Peyer's patch (tissue), 4 donors: ENCODE measurements around the gene PRTN3. TPM values are rescaled to one million over a fixed set of nuclear protein-coding genes. Genes with fewer than 3 reads are reported as not detected.

Experiments used
- DNase-seq, 3 donors: peaks; one replicate each; pipeline ENCODE4 v3.0.0-alpha.2; 2017 to 2019
- H3K27ac ChIP-seq, 4 donors: fragments of 200-600 bp; sonication (generic); one replicate each; pipeline ENCODE4 v1.5.1; 2016 to 2019
- H3K27me3 ChIP-seq, 2 donors: fragments of 200-600 bp; sonication (generic); one replicate each; pipeline ENCODE4 v1.5.1; 2019
- H3K36me3 ChIP-seq, 3 donors: fragments of 200-600 bp; sonication (generic); one replicate each; pipeline ENCODE4 v1.5.1; 2016 to 2019
- H3K4me1 ChIP-seq, 4 donors: fragments of 200-600 bp; sonication (generic); one replicate each; pipeline ENCODE4 v1.5.1; 2016 to 2019
- H3K4me3 ChIP-seq, 4 donors: fragments of 200-600 bp; sonication (generic); 1 replicate in 3 of 4; 2 replicates in 1 of 4; pipeline ENCODE4 v1.5.1; 2016 to 2019; ENCODE audit warnings: mild to moderate bottlenecking in 1 of 4
- H3K9me3 ChIP-seq, 4 donors: fragments of 200-600 bp; sonication (generic); one replicate each; pipeline ENCODE4 v1.5.1; 2016 to 2019; ENCODE audit warnings: mild to moderate bottlenecking in 1 of 4
- CTCF ChIP-seq, 6 experiments: fragments of 450-650 bp in 4 of 6; fragments of 200-600 bp in 2 of 6; sonication (generic) in 1 of 6; IDR thresholded peaks; one replicate each; pipeline ENCODE4 v1.5.1; 2017 to 2019; ENCODE audit warnings: antibody characterized with exemption in 6 of 6, mild to moderate bottlenecking in 3 of 6, moderate library complexity in 1 of 6
- POLR2A ChIP-seq, 2 donors: fragments of 450-650 bp; IDR thresholded peaks; one replicate each; pipeline ENCODE4 v1.5.1; 2017; ENCODE audit warnings: antibody characterized with exemption in 2 of 2, mild to moderate bottlenecking in 2 of 2, moderate library complexity in 2 of 2
- total RNA-seq, 4 donors: library from RNA; depleted of rRNA; stranded (reverse); fragments of >200 nt; gene quantifications; one replicate each; pipeline ENCODE4 v1.1.0, GENCODE V29; 2016

PRTN3 gene
- total RNA-seq, 4 donors from 2014 or later = not detected

GRCh38 chr19:881385-882071, 40.7 kb downstream of the PRTN3 start:
- DNase-seq = no peak
- Histone ChIP-seq H3K27me3 (no peaks in the 10 kb centered on the region), H3K36me3 (peaks cover 0 to 74% (median 0%) of the 10 kb centered on the region in 3 donors), H3K27ac (no peak overlapping the region), H3K9me3 (no peaks in the 10 kb centered on the region), H3K4me3 (no peak overlapping the region), H3K4me1 (no peaks in the 10 kb centered on the region)
- no peak for TF ChIP-seq POLR2A (IDR thresholded peaks at IDR 0.05)
- TF ChIP-seq CTCF (IDR thresholded peaks at IDR 0.05) = no peak

- Histone ChIP-seq H3K27me3 (no peaks in the 10 kb centered on the region), H3K27ac (no peak overlapping the region), H3K36me3 (peaks cover 0 to 72% (median 0%) of the 10 kb centered on the region in 3 donors), H3K4me3 (no peak overlapping the region), H3K9me3 (no peaks in the 10 kb centered on the region), H3K4me1 (no peaks in the 10 kb centered on the region)
- TF ChIP-seq POLR2A (IDR thresholded peaks at IDR 0.05) (no peak), CTCF (IDR thresholded peaks at IDR 0.05) (no peak)
- DNase-seq = no peak
Measured at GRCh38 chr19:882871-883497, 42.2 kb downstream of the PRTN3 start.

GRCh38 chr19:883661-884211, 42.9 kb downstream of the PRTN3 start:
- H3K27me3 ChIP-seq = no peaks in the 10 kb centered on the region
- no peak for DNase-seq
- H3K4me3 ChIP-seq = no peak overlapping the region
- H3K9me3 ChIP-seq = no peaks in the 10 kb centered on the region
- TF ChIP-seq CTCF (IDR thresholded peaks at IDR 0.05) = no peak
- TF ChIP-seq POLR2A (IDR thresholded peaks at IDR 0.05) = no peak
- H3K36me3 ChIP-seq = peaks cover 0 to 78% (median 0%) of the 10 kb centered on the region in 3 donors
- no peaks in the 10 kb centered on the region for H3K4me1 ChIP-seq
- H3K27ac ChIP-seq = no peak overlapping the region

- no peaks in the 10 kb centered on the region for H3K27me3 ChIP-seq
- DNase-seq = no peak
- peaks cover 0 to 86% (median 0%) of the 10 kb centered on the region in 3 donors for H3K36me3 ChIP-seq
- no peaks in the 10 kb centered on the region for H3K4me1 ChIP-seq
- no peaks in the 10 kb centered on the region for H3K9me3 ChIP-seq
- no peak overlapping the region for H3K4me3 ChIP-seq
- no peak for TF ChIP-seq CTCF (IDR thresholded peaks at IDR 0.05)
- TF ChIP-seq POLR2A (IDR thresholded peaks at IDR 0.05) = no peak
- H3K27ac ChIP-seq = no peak overlapping the region
Measured at GRCh38 chr19:884420-885211, 43.8 kb downstream of the PRTN3 start.

- TF ChIP-seq POLR2A (IDR thresholded peaks at IDR 0.05) = no peak
- TF ChIP-seq CTCF (IDR thresholded peaks at IDR 0.05) = no peak
- peaks cover 0 to 86% (median 0%) of the 10 kb centered on the region in 3 donors for H3K36me3 ChIP-seq
- no peak overlapping the region for H3K4me3 ChIP-seq
Measured at GRCh38 chr19:885536-886224, 44.9 kb downstream of the PRTN3 start.

More at GRCh38 chr19:885536-886224, 44.9 kb downstream of the PRTN3 start:
- Histone ChIP-seq H3K27ac (no peak overlapping the region), H3K27me3 (no peaks in the 10 kb centered on the region), H3K9me3 (no peaks in the 10 kb centered on the region), H3K4me1 (no peaks in the 10 kb centered on the region)
- DNase-seq = no peak
